Measurements from ENCODE around the gene B4GALNT2.
"Not testable (repeated sequence)": the region's sequence is repeated elsewhere in the genome, so short reads cannot be mapped to it uniquely, and the experiment has no call there.

The B4GALNT2 gene

GRCh38 chr17:49121696-49122292 is 10.8 kb upstream of the B4GALNT2 start:
- DNase-seq (ENCODE audit: low read depth): no peak

- DNase-seq (ENCODE audit: low read depth): no peak
These were observed 10.0 kb upstream of the B4GALNT2 start for GRCh38 chr17:49122566-49122965.

- DNase-seq (ENCODE audit: low read depth): no peak
These were observed 9.5 kb upstream of the B4GALNT2 start for GRCh38 chr17:49123061-49123460.

GRCh38 chr17:49125449-49125848 is 7.1 kb upstream of the B4GALNT2 start:
- DNase-seq (ENCODE audit: low read depth): no peak

GRCh38 chr17:49126183-49126859 is 6.2 kb upstream of the B4GALNT2 start:
- not testable (repeated sequence) for DNase-seq (ENCODE audit: low read depth)

GRCh38 chr17:49129359-49129950 is 3.1 kb upstream of the B4GALNT2 start:
- DNase-seq (ENCODE audit: low read depth): not testable (repeated sequence)

DNA sequence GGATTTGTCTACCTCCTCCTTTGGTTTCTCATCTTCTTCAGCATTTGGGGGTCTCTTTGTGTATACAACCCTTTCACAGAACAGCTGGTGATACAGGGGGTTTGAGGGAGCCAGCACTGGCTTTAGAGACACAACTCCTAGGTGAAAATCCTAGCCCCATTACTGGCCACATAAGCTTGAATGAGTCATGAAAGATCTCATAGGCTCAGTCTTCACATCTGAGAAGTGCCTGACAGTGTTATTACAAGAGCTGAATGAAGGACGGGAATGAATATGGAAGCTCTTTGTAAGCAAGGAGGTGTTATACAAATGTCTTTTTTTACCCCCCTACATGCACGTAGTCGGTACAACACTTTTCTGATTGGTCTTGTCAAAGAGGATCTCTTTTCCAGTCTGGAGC is 1.7 kb upstream of the B4GALNT2 start:
- DNase-seq (ENCODE audit: low read depth): peak; percentile 36

GRCh38 chr17:49132317-49132698 is 261 bp upstream of the B4GALNT2 start:
- no peak for DNase-seq (ENCODE audit: low read depth)

GRCh38 chr17:49136335-49136734 is 3.8 kb downstream of the B4GALNT2 start:
- no peak for DNase-seq (ENCODE audit: low read depth)

DNA sequence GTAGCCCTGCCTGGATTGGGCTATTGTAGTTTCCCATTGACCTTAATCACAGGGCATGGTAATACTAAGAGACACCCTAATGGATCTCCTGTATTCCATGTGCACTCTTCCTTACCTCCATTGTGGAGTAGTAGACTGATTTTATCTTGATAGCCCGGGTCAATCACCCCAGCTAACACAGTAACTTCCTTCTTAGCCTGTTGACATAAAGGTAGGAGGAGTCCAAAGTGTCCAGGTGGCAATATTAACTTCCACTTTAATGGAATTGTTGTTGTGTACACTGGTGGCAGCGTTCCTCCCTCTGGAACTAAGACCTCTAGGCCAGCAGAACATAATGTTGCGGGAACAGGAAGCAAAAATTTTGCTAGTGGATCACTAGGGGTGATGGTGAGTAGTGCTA is 13.1 kb downstream of the B4GALNT2 start:
- not testable (repeated sequence) for DNase-seq (ENCODE audit: low read depth)

DNA sequence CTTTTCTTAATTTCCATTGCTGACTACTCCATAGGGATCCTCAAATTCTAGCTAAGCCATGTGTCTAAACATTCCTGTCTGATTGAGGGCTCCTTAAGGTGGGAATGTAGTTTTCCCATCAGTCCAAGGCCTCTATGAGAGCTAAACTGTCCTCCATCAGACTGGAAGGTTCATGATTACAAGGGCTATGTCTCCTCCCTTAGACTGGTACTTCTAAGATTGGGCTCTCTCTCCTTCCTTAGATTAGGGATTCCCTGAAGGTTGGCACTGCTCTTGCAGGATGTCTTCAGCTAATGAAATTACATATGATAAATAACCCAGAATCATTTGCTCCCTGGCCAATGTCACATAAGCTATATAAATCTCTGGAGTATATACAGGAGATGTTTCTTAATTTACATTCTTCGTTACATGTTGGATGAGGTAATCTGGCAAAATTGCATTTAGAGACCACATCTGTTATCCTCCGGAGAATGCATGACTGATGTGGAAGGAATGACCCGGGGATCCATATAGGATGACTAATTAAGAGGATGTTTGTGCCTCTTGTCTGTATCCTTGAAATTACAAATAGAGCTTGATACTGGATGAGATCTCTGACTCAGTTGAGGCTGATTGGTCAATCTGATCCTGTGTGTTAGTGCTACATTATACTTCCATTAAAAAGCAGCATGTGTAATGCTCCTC is 14.2 kb downstream of the B4GALNT2 start:
- DNase-seq (ENCODE audit: low read depth): peak; percentile 100

GRCh38 chr17:49148171-49148570 is 15.6 kb downstream of the B4GALNT2 start:
- no peak for DNase-seq (ENCODE audit: low read depth)

DNA sequence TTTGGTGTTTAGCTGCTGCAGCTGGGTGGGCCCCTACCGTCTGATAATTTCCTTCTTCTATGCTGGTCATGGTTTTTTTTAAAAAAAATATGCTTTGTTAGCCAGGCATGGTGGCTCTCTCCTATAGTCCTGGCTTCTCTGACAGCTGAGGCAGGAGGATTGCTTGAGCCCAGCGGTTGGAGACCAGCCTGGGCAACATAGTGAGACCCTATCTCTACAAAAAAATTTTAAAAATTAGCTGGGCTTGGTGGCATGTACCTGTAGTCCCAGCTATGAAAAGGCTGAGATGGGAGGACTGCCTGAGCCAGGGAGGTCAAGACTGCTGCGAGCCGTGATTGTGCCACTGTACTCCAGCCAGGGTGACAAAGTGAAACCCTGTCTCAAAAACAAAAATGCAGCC is 19.4 kb downstream of the B4GALNT2 start:
- DNase-seq (ENCODE audit: low read depth): no peak

- no peak for DNase-seq (ENCODE audit: low read depth)
These were observed 23.7 kb downstream of the B4GALNT2 start for GRCh38 chr17:49156256-49156655.

GRCh38 chr17:49157784-49158183 is 25.2 kb downstream of the B4GALNT2 start:
- peak; percentile 21 for DNase-seq (ENCODE audit: low read depth)

GRCh38 chr17:49162866-49163265 is 30.3 kb downstream of the B4GALNT2 start:
- DNase-seq (ENCODE audit: low read depth): no peak

- no peak for DNase-seq (ENCODE audit: low read depth)
These were observed 32.6 kb downstream of the B4GALNT2 start for GRCh38 chr17:49165143-49165542.

DNA sequence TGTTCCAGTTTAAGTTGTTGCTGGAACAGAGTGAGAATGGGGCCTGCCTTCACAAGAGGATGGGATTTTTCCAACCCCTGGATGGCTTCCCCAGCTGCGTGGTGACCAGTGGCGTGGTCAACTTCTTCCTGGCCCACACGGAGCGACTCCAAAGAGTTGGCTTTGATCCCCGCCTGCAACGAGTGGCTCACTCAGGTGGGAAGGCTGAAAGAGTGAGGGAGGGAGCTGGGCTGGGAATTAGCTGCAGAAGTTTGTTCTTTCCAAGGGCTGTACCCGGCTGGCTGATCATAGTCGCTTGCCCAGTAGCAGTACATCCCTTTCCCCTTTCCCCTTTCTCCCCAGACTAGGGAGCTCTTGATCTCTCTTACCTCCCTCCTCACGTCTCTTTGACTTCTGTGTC is 36.1 kb downstream of the B4GALNT2 start:
- no peak for DNase-seq (ENCODE audit: low read depth)

- no peak for DNase-seq (ENCODE audit: low read depth)
These were observed 37.6 kb downstream of the B4GALNT2 start for GRCh38 chr17:49170216-49170615.

- not testable (repeated sequence) for DNase-seq (ENCODE audit: low read depth)
These were observed 38.1 kb downstream of the B4GALNT2 start for GRCh38 chr17:49170711-49171110.

- not testable (repeated sequence) for DNase-seq (ENCODE audit: low read depth)
These were observed 43.4 kb downstream of the B4GALNT2 start for GRCh38 chr17:49175978-49176377.

- peak; percentile 81 for DNase-seq (ENCODE audit: low read depth)
These were observed 47.7 kb downstream of the B4GALNT2 start for GRCh38 chr17:49180303-49180702.

Measured in ELR (cell line).